Measurements from ENCODE around the gene CEP19.

Gene CEP19

DNA sequence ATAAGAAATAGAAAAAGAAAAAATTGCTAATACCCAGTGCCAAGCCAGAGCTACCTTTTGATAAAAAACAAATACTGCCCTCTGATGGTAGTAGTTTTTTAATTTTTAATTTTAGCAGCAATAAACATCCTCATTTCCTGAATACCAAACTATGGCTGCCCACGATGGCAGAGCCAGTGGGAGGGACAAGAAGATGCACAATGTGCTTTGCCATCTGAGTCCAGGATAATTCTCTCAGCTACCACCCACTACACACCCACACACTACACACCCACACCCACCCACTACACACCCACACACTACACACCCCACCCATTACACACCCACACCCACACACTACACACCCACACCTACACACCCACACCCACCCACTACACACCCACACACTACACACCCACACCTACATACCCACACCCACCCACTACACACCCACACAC, 17.8 kb downstream of the CEP19 start:
- Histone ChIP-seq H3K4me1 (ENCODE audit: control insufficient read depth, insufficient read depth, low read length) (no peaks in the 10 kb centered on the region), H3K9me3 (ENCODE audit: control insufficient read depth, insufficient read depth, low read depth, low read length) (no peaks in the 10 kb centered on the region), H3K36me3 (ENCODE audit: control insufficient read depth in 2 of 2, insufficient read depth in 1 of 2, low read length in 2 of 2) (no peaks in the 10 kb centered on the region), H3K27ac (ENCODE audit: extremely low read depth, low read depth, low read length) (no peak overlapping the region), H3K4me3 (ENCODE audit: low read depth, low read length) (no peak overlapping the region)
- TF ChIP-seq KLF16 (tag by site-specific recombination; IDR thresholded peaks at IDR 0.05) (no peak), ZNF621 (tag by site-specific recombination; IDR thresholded peaks at IDR 0.05) (no peak), ZNF837 (tag by site-specific recombination; IDR thresholded peaks at IDR 0.05) (no peak), ZNF366 (tag by site-specific recombination; conservative IDR thresholded peaks at IDR 0.05) (no peak), ZNF624 (tag by site-specific recombination; IDR thresholded peaks at IDR 0.05) (no peak), MEIS1 (CRISPR knock-in tag; IDR thresholded peaks at IDR 0.05; ENCODE audit: borderline replicate concordance) (no peak), KLF9 (tag by site-specific recombination; IDR thresholded peaks at IDR 0.05; ENCODE audit: low read depth) (peak; percentile 51), ZNF514 (tag by site-specific recombination; IDR thresholded peaks at IDR 0.05) (no peak), KLF8 (tag by site-specific recombination; IDR thresholded peaks at IDR 0.05) (peak; percentile 81), ZNF354C (tag by site-specific recombination; IDR thresholded peaks at IDR 0.05; ENCODE audit: borderline replicate concordance, low read depth) (no peak), ZFHX2 (tag by site-specific recombination; conservative IDR thresholded peaks at IDR 0.05) (peak; percentile 70), EGR2 (tag by site-specific recombination; IDR thresholded peaks at IDR 0.05; ENCODE audit: low read depth) (peak; percentile 82), ZEB2 (tag by site-specific recombination; IDR thresholded peaks at IDR 0.05) (no peak), ZNF184 (tag by site-specific recombination; IDR thresholded peaks at IDR 0.05) (no peak), ZNF274 (IDR thresholded peaks at IDR 0.05; ENCODE audit: low read length) (no peak), ZNF274 (tag by site-specific recombination; IDR thresholded peaks at IDR 0.05; ENCODE audit: borderline replicate concordance) (no peak), ZNF670 (tag by site-specific recombination; IDR thresholded peaks at IDR 0.05; ENCODE audit: low read depth) (no peak), ZNF48 (tag by site-specific recombination; IDR thresholded peaks at IDR 0.05) (no peak), KLF1 (tag by site-specific recombination; IDR thresholded peaks at IDR 0.05) (peak; percentile 86), GLI4 (tag by site-specific recombination; IDR thresholded peaks at IDR 0.05) (no peak), ZNF660 (tag by site-specific recombination; IDR thresholded peaks at IDR 0.05) (no peak)
- TF ChIP-seq, protein P1, sequence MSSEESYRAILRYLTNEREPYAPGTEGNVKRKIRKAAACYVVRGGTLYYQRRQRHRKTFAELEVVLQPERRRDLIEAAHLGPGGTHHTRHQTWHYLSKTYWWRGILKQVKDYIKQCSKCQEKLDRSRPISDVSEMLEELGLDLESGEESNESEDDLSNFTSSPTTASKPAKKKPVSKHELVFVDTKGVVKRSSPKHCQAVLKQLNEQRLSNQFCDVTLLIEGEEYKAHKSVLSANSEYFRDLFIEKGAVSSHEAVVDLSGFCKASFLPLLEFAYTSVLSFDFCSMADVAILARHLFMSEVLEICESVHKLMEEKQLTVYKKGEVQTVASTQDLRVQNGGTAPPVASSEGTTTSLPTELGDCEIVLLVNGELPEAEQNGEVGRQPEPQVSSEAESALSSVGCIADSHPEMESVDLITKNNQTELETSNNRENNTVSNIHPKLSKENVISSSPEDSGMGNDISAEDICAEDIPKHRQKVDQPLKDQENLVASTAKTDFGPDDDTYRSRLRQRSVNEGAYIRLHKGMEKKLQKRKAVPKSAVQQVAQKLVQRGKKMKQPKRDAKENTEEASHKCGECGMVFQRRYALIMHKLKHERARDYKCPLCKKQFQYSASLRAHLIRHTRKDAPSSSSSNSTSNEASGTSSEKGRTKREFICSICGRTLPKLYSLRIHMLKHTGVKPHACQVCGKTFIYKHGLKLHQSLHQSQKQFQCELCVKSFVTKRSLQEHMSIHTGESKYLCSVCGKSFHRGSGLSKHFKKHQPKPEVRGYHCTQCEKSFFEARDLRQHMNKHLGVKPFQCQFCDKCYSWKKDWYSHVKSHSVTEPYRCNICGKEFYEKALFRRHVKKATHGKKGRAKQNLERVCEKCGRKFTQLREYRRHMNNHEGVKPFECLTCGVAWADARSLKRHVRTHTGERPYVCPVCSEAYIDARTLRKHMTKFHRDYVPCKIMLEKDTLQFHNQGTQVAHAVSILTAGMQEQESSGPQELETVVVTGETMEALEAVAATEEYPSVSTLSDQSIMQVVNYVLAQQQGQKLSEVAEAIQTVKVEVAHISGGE (tag by site-specific recombination; conservative IDR thresholded peaks at IDR 0.05; ENCODE audit: low read depth) = no peak
- TF ChIP-seq, protein P2, sequence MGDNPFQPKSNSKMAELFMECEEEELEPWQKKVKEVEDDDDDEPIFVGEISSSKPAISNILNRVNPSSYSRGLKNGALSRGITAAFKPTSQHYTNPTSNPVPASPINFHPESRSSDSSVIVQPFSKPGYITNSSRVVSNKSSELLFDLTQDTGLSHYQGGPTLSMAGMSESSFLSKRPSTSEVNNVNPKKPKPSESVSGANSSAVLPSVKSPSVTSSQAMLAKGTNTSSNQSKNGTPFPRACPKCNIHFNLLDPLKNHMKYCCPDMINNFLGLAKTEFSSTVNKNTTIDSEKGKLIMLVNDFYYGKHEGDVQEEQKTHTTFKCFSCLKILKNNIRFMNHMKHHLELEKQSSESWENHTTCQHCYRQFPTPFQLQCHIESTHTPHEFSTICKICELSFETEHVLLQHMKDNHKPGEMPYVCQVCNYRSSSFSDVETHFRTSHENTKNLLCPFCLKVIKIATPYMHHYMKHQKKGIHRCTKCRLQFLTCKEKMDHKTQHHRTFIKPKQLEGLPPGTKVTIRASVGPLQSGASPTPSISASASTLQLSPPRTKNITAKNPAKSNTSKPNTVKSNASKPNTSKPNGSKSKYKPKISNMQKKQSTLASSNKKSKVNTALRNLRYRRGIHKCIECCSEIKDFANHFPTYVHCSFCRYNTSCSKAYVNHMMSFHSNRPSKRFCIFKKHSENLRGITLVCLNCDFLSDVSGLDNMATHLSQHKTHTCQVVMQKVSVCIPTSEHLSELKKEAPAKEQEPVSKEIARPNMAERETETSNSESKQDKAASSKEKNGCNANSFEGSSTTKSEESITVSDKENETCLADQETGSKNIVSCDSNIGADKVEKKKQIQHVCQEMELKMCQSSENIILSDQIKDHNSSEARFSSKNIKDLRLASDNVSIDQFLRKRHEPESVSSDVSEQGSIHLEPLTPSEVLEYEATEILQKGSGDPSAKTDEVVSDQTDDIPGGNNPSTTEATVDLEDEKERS (tag by site-specific recombination; IDR thresholded peaks at IDR 0.05) = no peak
- ChIA-PET CTCF (no interaction called here), POLR2A (no interaction called here)

All from HEK293 (cell line).